ENCODE measurements around the gene ZC3H12D. TPM values are rescaled to one million over a fixed set of nuclear protein-coding genes. Genes with fewer than 3 reads are reported as not detected.

ZC3H12D gene
- total and polyA plus RNA-seq, 2 of the 8 experiments (the other 6 are each of a cell fraction or from before 2014, with no cell fraction given) = 0.05 to 0.07 TPM

DNA sequence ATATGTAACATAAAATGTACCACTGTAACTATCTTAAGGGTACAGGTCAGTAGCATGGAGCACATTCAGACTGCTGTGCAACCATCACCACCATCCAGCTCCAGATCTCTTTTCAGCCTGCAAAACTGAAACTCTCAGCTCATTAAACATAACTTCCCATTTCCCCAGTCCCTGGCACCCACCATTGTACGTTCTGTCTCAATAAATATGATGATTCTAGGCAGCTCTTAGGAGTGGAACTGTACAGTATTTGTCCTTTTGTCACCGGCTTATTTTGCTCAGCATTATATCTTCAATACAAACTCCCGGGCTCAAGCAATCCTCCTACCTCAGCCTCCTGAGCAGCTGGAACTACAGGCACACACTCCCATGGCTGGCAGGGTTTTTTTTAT, 1.5 kb downstream of the ZC3H12D start (continued):
- TF ChIP-seq, protein P1, sequence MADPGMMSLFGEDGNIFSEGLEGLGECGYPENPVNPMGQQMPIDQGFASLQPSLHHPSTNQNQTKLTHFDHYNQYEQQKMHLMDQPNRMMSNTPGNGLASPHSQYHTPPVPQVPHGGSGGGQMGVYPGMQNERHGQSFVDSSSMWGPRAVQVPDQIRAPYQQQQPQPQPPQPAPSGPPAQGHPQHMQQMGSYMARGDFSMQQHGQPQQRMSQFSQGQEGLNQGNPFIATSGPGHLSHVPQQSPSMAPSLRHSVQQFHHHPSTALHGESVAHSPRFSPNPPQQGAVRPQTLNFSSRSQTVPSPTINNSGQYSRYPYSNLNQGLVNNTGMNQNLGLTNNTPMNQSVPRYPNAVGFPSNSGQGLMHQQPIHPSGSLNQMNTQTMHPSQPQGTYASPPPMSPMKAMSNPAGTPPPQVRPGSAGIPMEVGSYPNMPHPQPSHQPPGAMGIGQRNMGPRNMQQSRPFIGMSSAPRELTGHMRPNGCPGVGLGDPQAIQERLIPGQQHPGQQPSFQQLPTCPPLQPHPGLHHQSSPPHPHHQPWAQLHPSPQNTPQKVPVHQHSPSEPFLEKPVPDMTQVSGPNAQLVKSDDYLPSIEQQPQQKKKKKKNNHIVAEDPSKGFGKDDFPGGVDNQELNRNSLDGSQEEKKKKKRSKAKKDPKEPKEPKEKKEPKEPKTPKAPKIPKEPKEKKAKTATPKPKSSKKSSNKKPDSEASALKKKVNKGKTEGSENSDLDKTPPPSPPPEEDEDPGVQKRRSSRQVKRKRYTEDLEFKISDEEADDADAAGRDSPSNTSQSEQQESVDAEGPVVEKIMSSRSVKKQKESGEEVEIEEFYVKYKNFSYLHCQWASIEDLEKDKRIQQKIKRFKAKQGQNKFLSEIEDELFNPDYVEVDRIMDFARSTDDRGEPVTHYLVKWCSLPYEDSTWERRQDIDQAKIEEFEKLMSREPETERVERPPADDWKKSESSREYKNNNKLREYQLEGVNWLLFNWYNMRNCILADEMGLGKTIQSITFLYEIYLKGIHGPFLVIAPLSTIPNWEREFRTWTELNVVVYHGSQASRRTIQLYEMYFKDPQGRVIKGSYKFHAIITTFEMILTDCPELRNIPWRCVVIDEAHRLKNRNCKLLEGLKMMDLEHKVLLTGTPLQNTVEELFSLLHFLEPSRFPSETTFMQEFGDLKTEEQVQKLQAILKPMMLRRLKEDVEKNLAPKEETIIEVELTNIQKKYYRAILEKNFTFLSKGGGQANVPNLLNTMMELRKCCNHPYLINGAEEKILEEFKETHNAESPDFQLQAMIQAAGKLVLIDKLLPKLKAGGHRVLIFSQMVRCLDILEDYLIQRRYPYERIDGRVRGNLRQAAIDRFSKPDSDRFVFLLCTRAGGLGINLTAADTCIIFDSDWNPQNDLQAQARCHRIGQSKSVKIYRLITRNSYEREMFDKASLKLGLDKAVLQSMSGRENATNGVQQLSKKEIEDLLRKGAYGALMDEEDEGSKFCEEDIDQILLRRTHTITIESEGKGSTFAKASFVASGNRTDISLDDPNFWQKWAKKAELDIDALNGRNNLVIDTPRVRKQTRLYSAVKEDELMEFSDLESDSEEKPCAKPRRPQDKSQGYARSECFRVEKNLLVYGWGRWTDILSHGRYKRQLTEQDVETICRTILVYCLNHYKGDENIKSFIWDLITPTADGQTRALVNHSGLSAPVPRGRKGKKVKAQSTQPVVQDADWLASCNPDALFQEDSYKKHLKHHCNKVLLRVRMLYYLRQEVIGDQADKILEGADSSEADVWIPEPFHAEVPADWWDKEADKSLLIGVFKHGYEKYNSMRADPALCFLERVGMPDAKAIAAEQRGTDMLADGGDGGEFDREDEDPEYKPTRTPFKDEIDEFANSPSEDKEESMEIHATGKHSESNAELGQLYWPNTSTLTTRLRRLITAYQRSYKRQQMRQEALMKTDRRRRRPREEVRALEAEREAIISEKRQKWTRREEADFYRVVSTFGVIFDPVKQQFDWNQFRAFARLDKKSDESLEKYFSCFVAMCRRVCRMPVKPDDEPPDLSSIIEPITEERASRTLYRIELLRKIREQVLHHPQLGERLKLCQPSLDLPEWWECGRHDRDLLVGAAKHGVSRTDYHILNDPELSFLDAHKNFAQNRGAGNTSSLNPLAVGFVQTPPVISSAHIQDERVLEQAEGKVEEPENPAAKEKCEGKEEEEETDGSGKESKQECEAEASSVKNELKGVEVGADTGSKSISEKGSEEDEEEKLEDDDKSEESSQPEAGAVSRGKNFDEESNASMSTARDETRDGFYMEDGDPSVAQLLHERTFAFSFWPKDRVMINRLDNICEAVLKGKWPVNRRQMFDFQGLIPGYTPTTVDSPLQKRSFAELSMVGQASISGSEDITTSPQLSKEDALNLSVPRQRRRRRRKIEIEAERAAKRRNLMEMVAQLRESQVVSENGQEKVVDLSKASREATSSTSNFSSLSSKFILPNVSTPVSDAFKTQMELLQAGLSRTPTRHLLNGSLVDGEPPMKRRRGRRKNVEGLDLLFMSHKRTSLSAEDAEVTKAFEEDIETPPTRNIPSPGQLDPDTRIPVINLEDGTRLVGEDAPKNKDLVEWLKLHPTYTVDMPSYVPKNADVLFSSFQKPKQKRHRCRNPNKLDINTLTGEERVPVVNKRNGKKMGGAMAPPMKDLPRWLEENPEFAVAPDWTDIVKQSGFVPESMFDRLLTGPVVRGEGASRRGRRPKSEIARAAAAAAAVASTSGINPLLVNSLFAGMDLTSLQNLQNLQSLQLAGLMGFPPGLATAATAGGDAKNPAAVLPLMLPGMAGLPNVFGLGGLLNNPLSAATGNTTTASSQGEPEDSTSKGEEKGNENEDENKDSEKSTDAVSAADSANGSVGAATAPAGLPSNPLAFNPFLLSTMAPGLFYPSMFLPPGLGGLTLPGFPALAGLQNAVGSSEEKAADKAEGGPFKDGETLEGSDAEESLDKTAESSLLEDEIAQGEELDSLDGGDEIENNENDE (IDR thresholded peaks at IDR 0.05; ENCODE audit: insufficient replicate concordance, low read length) = no peak
- TF ChIP-seq SIN3A (conservative IDR thresholded peaks at IDR 0.05 in 1 of 2, IDR thresholded peaks at IDR 0.05 in 1 of 2; ENCODE audit: low read depth in 1 of 2, low read length in 2 of 2) (no peak), HDAC2 (IDR thresholded peaks at IDR 0.05; ENCODE audit: borderline replicate concordance in 1 of 2, low read depth in 2 of 2, low read length in 2 of 2) (no peak)
- TF ChIP-seq, protein P2, sequence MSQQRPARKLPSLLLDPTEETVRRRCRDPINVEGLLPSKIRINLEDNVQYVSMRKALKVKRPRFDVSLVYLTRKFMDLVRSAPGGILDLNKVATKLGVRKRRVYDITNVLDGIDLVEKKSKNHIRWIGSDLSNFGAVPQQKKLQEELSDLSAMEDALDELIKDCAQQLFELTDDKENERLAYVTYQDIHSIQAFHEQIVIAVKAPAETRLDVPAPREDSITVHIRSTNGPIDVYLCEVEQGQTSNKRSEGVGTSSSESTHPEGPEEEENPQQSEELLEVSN (IDR thresholded peaks at IDR 0.05) = no peak
